ENCODE results near the gene BCR. TPM values are rescaled to one million over a fixed set of nuclear protein-coding genes. Genes with fewer than 3 reads are reported as not detected.

The BCR gene
- total RNA-seq, 1 donor from 2014 or later = 268 TPM

DNA sequence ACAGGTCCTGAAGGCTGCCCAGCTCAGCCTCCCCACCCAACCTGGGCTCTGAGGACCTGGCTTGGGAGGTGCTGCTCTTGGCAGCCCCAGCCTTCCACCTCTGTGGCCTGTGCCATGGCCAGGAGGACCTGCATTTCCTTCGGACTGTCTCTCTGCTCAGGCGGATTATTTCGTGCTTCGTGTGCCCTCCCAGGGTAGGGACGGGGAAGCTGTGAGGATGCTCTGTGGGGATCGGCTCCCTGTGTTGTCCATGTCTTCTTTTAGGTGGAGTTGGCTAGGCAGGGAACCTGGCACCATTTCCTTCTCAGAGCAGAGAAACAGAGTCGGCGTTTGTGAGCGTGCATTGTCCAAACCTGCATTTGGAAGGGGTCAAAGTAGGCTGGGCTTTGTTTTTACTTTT lies 34.1 kb downstream of the BCR start:
- peaks cover 14% of the 10 kb centered on the region for H3K9me3 Mint-ChIP-seq (ENCODE audit: unreplicated experiment)
- H3K4me1 Mint-ChIP-seq (ENCODE audit: low read depth, unreplicated experiment) = peaks cover 71% of the 10 kb centered on the region
- no peak for DNase-seq
- no peak overlapping the region for H3K4me3 Mint-ChIP-seq (ENCODE audit: unreplicated experiment)
- H3K27ac Mint-ChIP-seq (ENCODE audit: unreplicated experiment) = no peak overlapping the region
- H3K27me3 Mint-ChIP-seq (ENCODE audit: unreplicated experiment) = peaks cover 15% of the 10 kb centered on the region
- H3K36me3 Mint-ChIP-seq (ENCODE audit: unreplicated experiment) = peaks cover 5% of the 10 kb centered on the region
- TF ChIP-seq, protein P1, sequence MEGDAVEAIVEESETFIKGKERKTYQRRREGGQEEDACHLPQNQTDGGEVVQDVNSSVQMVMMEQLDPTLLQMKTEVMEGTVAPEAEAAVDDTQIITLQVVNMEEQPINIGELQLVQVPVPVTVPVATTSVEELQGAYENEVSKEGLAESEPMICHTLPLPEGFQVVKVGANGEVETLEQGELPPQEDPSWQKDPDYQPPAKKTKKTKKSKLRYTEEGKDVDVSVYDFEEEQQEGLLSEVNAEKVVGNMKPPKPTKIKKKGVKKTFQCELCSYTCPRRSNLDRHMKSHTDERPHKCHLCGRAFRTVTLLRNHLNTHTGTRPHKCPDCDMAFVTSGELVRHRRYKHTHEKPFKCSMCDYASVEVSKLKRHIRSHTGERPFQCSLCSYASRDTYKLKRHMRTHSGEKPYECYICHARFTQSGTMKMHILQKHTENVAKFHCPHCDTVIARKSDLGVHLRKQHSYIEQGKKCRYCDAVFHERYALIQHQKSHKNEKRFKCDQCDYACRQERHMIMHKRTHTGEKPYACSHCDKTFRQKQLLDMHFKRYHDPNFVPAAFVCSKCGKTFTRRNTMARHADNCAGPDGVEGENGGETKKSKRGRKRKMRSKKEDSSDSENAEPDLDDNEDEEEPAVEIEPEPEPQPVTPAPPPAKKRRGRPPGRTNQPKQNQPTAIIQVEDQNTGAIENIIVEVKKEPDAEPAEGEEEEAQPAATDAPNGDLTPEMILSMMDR (IDR thresholded peaks at IDR 0.05; ENCODE audit: partially characterized antibody, unreplicated experiment) = no peak

DNA sequence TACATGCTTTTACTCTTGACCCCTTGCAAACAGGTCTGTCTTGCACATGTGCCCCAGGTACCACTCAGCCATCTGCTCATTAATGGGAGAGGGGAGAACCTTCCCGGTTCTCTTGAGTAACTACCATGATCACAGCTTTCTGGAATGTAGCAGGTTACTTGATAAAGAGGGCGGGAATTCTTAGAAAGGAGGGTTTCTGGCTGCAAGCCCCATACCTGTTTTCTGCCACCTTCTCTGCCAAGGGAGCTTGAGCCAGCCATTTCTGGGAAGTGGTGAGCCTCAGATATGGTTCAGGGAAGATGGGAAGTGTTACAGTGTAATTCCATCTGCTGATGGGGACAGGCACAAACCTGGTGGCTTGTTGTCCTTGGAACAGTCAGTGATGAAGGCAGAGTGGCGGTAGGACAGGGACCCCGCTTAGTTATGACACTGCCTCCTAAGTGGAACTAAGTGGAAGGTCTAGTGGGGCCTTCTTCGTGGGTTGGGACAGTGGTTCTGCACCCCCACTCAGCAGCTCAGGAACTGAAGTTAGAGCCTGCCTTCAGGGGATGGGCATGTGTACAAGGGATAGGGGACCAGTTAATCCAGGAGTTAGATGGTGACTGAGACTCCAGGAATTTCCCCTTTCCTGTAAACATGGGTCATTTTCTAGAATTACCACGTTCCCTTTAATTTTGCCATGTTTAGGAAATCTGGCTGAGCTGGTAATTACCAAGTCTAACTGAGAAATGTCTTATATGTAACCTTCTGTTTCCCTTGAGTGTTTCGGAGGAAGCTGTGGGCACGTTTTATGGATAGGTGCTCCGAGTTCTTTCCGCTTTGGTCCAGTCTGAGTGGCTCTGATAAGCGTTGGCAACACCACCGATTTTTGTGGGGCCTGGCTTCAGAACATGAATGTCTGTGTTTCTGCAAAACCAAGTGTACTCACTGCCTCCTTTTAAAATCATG lies 35.3 kb downstream of the BCR start:
- DNase-seq = no peak
- Mint-ChIP-seq H3K4me3 (ENCODE audit: unreplicated experiment) (no peak overlapping the region), H3K27me3 (ENCODE audit: unreplicated experiment) (peaks cover 17% of the 10 kb centered on the region), H3K36me3 (ENCODE audit: unreplicated experiment) (peaks cover 5% of the 10 kb centered on the region), H3K9me3 (ENCODE audit: unreplicated experiment) (peaks cover 17% of the 10 kb centered on the region), H3K27ac (ENCODE audit: unreplicated experiment) (no peak overlapping the region), H3K4me1 (ENCODE audit: low read depth, unreplicated experiment) (peaks cover 80% of the 10 kb centered on the region)
- TF ChIP-seq, protein P1 (IDR thresholded peaks at IDR 0.05; ENCODE audit: partially characterized antibody, unreplicated experiment) = no peak

DNA sequence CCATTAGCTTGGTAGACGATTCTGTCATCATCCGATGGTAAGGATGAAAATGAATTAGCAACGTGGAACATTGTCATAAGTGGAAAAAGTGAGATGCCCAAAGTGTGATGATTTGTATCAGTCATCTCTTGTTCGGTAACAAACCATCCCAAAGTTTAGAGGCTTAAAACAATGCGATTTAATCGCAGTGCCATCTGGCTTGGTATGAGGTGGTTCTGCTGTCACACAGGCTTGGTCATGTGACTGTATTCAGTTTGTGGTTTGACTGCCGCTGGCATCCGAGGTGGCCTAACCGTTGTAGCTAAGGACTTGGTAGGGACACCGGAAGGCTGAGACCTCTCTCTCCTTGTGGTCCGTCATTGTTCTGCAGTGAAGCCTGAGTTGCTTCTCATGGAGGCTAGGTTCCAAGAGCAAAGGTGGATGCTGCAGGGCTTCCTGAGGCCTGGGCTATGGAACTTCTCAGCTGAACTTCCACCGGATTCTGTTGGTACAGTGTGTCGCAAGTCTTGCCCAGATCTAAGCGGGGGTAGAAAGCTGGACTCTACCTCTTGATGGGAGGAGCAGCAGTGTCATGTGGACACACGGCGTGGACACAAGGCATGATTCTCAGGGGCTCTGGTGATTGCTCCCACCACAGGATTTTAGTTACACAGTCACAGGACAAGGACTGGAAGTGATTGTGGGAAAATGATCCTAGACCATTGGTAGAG lies 36.3 kb downstream of the BCR start:
- H3K4me3 Mint-ChIP-seq (ENCODE audit: unreplicated experiment) = peak overlapping the region; percentile 38
- H3K4me1 Mint-ChIP-seq (ENCODE audit: low read depth, unreplicated experiment) = peaks cover 86% of the 10 kb centered on the region
- peaks cover 20% of the 10 kb centered on the region for H3K9me3 Mint-ChIP-seq (ENCODE audit: unreplicated experiment)
- peaks cover 15% of the 10 kb centered on the region for H3K27me3 Mint-ChIP-seq (ENCODE audit: unreplicated experiment)
- TF ChIP-seq, protein P1 (IDR thresholded peaks at IDR 0.05; ENCODE audit: partially characterized antibody, unreplicated experiment) = no peak
- peak overlapping the region; percentile 52 for H3K27ac Mint-ChIP-seq (ENCODE audit: unreplicated experiment)
- DNase-seq = no peak
- H3K36me3 Mint-ChIP-seq (ENCODE audit: unreplicated experiment) = peaks cover 5% of the 10 kb centered on the region

DNA sequence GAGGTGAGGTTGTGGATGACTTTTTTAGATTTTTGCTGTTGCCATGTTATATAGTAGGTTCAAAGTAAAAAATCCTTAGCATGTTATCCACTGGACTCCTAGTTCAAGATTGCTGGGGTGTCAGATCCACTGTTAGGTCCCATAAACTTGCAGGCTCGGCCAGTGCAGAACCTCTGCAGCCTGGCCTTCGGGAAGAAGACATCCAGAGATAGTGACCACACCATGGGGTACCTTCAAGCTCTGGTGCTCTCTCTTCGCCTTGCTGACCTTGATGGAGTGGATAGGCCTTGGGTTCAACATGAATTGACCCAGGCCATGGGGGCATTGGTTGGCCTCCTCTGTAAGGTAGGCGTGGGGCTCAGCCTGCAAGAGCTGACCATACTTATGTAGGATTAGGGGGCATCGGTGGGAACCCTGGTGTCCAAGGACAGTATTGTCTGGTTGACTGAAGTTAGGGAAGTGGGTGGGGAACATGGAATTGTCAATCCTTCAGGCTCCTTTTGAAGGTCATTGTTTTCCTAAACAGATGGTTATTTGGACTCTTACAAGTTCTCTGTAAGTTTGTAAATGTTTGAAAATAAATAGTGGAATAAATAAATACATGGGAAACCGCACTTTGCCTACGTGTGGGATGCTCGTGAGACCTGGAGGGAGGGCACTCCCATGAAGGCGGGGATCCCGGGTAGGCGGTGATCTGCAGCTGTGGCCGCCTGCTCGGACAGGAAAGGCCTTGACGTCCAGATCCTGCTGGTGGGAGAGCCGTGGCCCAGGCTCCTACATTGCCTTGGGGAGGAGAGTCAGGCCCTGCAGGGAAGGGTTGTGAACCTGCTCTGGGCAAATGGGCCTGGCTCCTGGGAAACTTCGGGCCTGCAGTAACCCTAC lies 37.1 kb downstream of the BCR start:
- peaks cover 85% of the 10 kb centered on the region for H3K4me1 Mint-ChIP-seq (ENCODE audit: low read depth, unreplicated experiment)
- H3K27me3 Mint-ChIP-seq (ENCODE audit: unreplicated experiment) = peaks cover 18% of the 10 kb centered on the region
- TF ChIP-seq, protein P1 (IDR thresholded peaks at IDR 0.05; ENCODE audit: partially characterized antibody, unreplicated experiment) = no peak
- H3K9me3 Mint-ChIP-seq (ENCODE audit: unreplicated experiment) = peaks cover 22% of the 10 kb centered on the region
- H3K36me3 Mint-ChIP-seq (ENCODE audit: unreplicated experiment) = peaks cover 5% of the 10 kb centered on the region
- H3K27ac Mint-ChIP-seq (ENCODE audit: unreplicated experiment) = peak overlapping the region; percentile 96
- H3K4me3 Mint-ChIP-seq (ENCODE audit: unreplicated experiment) = peak overlapping the region; percentile 82
- no peak for DNase-seq

All from glutamatergic neuron (in vitro differentiated cells).